SK-N-DZ (cell line): ENCODE measurements around the gene CSF2RB. TPM values are rescaled to one million over a fixed set of nuclear protein-coding genes. Genes with fewer than 3 reads are reported as not detected.

Experiments
- DNase-seq: peaks from one replicate; pipeline ENCODE4 v3.0.0-alpha.2; 2015; ENCODE audit warnings: low spot score
- polyA plus RNA-seq, 2 experiments: library from polyadenylated mRNA; depleted of rRNA; stranded (reverse); fragments of >200 nt; gene quantifications; 2 replicates each; pipeline ENCODE4 v1.2.3, GENCODE V29; 2014

The CSF2RB gene
- not detected in 2 replicates for polyA plus RNA-seq (2014; cell fraction: cytosol; rRNA removed)
- polyA plus RNA-seq (2014; cell fraction: nucleus; rRNA removed) = not detected in 2 replicates

DNA sequence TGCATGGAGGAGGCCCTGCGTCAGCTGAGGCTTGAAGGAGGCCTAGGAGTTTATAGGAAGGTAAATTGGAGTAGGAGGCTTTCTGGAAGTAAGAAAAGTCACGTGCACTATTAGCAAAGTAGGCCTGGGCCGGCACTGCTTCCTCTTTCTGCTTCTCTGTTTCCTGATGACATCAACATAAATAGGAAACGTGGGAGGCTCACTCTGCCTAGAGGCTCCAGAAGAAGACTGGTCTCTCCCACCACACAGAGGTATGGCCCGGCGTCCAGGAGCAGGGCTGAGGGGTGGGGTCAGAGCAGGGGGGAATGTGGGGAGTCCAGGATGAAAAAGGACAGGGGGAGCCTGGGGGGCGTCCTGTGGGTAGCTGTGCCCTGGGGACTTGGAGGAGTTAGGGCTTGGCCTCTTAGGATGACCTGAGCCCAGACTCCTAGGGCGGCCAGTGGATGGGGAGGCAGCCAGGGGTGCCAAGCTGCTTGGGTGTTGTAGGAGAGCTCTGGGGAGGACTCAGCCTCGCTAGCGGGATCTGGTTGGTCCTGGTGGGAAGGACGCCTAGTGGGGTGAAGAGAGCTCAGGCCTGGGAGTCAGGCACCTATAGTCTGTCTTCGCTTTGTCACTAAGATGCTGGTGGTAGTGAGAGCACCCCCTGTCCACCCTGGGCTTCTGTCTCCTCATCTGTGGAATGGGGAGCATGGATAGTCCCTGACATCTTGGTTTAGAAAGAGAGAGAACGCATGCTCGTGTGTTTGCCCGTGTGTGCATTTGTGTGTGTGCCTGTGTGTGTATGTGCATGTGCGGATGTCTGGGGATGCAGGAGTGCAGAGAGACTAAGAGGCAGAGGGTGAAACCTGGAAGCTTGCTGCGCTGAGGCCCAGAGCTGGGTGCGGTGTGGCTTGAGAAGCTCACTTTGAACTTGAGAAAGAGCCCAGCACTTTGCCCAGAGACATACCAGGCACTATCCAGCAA, at the start of gene CSF2RB:
CSF2RB (plus strand) TSS at position 202 of the 963 bp plus-strand sequence. CDS start 8,580 bp downstream, outside the sequence.
- DNase-seq = no peak

DNA sequence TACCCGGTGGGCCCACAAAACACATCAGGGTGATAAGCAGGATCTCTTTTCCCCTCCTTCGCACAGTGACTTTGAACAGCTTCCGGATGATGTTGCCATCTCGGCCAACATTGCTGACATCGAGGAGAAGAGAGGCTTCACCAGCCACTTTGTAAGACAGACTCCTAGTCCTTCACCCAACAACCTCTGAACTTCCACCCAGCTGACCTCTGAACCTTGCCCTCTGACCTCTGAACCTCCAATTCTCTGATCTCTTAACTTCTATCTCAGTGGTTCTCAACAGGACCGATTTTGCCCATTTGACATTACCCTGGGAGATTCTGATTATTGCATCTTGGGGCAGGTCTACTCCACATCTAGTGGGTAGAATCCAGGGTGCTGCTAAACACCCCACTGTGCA, 49.4 kb upstream of the CSF2RB start:
- DNase-seq = no peak

DNA sequence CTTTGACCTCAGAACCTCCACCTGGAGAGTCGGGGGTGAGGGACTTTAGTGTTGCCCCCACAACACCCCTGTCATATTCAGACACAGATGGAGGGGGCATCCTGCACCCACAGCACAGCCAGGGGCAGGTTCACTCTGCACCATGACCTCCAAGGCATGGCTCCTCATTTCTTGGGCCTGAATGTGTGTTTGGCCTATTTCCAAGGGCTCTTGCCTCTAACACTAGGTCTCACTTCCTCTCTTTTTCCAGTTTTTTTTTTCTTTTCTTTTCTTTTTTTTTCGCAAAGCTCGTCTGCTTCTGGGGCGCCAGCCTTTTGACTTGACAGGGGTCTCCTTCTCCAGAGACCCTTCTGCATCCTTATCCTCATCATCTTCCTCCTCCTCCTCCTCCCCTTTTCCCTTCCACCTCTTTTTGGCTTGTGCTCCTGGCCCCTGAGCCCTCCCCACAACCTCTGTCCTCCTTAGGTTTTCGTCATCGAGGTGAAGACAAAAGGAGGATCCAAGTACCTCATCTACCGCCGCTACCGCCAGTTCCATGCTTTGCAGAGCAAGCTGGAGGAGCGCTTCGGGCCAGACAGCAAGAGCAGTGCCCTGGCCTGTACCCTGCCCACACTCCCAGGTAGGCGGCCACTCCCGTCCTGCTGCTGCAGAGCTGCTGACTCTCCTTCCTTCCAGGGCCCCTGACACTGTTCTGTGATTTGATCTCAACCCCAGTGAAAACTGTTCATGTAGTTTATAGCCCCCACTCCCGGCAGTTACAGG, 48.8 kb upstream of the CSF2RB start:
- DNase-seq = no peak

DNA sequence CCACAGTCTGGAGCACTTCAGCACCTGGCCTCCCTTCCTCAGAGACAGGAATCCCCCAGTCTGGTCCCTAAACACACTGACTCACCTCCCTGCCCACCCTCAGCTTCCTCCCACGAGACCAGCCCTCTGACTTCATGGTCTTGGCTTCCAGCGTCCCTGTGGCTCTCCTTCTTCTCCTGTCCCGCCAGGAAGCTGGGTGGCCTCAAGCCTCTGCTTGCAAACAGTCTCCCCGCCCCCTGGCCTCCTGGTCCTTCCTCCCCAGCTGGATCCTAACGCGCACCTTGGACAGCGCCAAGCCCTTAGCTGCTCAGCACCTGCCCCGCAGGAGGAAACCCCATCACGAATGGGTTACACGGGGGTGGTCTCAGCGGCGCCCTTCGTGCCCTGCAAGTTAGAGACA, 48.1 kb upstream of the CSF2RB start:
- DNase-seq = no peak

DNA sequence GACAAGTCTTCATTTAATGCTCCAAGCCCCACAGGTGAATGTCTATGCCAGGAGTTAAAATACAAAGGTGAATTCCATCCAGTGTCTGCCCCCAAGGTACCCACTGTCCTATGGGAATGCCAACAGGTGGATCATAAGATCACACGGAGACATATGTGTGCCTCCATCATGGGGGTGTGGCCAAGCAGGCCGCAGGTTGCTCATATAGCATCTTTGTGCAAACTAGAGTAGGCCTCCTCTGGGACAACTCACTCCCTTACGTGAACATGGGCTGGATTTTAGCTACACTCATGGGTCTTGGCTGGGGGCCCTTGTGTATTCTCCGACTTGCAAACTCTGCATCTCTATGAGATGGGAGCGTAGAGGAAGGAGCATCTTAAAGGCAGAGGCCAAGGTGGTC, 45.7 kb upstream of the CSF2RB start:
- no peak for DNase-seq

DNA sequence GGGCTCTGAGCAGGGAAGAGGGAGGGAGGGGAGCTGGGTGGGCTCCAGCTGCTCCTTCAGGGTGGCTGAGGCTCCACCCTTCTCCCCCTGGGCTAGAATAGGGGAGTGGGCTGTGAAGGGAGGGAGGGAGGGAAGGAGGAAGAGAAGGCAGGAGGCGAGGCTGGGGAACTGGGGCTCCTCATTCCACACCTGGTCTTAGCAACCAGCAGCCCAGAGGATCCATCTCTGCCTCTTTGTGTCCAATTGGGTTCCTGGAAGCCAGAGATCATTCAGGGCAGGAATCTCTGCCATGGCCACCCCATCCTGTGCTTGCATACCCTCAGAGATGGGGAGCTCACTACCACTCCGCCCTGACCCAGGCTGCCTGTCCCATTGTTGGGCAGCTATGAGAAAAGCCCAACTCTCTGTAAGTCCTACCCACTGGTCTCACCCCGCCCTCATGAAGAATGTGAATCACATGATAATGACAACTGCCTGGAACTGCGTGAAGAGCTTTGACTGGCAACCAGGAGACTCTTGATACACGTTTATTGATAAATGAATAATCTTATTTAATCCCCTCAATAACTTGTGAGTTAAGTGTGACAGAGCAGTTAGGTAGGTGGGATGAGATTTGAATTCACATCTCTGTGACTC, 44.8 kb upstream of the CSF2RB start:
- no peak for DNase-seq

DNA sequence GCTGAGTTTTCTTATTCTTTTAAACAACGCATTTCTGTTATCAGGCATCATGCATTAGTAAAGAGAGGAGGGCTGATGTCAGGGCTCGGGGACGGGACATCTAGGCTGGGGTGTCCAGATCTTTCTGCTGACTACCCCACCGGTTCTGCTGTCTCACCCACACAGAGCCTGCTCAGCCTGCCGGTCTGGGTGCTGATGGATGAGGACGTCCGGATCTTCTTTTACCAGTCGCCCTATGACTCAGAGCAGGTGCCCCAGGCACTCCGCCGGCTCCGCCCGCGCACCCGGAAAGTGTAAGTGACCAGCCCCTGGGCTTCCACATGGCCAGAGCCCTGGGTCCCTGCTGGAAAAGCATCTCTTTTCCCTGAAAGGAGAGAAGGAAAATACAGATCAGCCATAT, 43.2 kb upstream of the CSF2RB start:
- no peak for DNase-seq

DNA sequence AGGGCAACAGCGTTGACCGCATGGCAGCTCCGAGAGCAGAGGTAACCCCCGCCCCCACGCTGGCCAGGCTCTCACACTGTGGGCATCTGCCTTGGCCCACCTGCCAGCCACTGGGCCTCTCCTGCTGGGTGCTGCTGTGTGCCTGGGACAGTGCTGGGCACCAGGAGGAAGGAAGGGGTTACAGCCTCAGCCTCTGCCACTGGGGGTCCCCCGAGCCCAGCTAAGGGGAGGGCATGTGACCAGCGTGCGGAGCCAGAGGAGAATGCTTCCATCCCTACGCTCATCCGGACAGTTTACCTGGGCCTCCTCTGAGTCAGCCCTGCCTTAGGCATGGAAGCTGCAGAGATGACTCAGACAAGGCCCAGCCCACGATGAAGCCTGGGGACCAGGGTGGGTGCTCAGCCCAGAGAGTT, 41.8 kb upstream of the CSF2RB start:
- no peak for DNase-seq

DNA sequence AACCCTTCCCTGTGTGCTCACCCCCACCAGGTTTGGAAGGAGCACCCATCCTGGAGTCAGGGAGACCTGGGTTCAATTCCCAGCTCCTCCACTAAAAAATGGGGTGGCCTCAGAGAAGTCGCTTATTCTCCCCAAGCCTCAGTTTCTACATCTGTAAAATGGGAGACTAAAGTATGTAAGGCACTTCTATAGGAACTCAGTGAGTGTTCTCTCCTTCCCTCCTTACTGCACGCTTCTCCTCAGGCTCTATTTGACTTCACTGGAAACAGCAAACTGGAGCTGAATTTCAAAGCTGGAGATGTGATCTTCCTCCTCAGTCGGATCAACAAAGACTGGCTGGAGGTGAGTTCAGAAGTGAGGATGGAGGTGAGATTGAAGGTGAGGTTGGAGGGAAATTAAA, 41.3 kb upstream of the CSF2RB start:
- DNase-seq = no peak

DNA sequence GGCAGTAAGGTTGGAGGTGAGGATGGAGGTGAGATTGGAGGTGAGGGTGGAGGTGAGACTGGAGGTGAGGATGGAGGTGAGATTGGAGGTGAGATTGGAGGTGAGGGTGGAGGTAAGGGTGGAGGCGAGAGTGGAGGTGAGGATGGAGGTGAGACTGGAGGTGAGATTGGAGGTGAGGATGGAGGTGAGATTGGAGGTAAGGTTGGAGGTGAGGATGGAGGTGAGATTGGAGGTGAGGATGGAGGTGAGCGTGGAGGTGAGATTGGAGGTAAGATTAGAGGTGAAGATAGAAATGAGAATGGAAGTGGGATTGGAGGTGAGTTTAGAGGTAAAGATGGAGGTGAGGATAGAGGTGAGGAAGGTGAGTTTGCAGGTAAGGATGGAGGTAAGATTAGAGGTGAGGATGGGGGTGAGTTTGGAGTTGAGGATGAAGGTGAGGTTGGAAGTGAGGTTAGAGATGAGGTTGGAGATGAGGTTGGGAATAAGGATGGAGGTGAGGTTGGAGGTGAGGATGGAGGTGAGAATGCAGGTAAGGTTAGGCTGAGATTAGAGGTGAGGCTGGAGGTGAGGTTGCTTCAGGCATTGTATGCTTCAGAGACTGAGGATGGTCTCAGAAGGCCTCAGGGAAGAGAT, 40.4 kb upstream of the CSF2RB start:
- no peak for DNase-seq

DNA sequence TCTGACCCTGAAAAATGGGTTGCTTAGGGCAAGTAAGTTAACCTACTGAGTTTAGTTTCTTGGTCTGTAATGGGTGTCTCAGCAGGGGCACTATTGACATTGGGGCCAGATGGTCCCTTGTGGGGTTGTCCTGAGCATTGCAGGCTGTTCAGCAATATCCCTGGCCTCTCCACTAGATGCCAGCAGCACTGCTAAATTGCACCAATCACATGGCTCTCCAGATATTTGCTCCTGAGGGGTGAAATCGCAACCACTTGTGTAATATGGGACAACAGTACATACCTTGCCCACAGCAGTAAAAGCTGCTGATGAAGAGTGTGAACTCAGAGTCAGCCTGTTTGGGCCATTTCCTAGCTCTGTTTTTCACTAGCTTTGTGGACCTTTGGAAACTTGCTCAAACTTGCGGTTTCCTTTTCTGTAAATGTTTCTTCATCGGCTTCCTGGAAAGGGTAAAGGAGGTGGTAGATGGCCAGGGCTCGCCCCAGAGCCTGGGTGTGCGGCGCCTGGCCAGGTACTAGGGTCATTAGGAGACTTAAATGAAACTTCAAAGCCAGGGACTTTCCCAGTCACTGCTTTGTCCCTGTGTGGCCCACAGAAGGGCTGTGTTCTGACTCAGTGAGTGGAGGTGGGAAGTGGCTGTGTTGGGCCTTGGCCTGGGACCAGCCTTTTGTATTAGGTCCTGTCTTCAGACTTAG, 39.7 kb upstream of the CSF2RB start:
- no peak for DNase-seq

DNA sequence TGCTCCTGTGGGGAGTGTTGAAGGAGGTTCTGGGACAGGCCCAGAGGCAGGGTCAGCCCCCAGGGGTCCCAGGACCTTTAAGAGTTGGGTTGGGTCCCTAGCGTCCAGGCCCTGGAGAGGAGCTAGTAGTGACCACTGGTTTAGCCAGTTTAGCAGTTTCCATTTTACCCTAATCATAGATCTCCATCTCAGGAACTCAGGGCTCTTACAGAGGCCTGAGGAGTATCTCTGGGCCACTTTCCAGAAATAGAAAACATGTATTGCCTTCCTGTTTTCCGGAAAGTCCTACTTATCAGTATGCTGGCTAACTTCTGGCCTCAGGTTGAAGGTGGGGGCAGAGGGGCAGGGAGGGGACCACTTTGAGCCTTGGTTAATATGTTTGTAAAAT, 39.1 kb upstream of the CSF2RB start:
- DNase-seq = no peak

DNA sequence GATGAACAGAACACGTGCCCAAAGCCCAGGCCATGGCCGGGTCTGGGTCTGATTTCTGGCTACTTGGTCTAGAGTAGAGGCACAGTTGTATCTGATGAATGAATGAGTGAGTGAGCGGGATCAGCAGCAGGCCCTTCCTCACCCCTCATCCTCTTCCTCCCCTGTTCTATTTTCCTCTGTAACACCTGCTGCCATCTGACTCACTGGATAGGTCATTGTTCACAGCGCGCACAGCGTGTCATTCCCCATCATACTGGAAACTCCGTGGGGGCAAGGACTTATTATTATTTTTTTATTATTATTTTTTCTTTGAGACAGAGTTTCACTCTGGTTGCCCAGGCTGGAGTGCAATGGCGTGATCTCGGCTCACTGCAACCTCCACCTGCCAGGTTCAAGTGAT, 38.7 kb upstream of the CSF2RB start:
- no peak for DNase-seq

DNA sequence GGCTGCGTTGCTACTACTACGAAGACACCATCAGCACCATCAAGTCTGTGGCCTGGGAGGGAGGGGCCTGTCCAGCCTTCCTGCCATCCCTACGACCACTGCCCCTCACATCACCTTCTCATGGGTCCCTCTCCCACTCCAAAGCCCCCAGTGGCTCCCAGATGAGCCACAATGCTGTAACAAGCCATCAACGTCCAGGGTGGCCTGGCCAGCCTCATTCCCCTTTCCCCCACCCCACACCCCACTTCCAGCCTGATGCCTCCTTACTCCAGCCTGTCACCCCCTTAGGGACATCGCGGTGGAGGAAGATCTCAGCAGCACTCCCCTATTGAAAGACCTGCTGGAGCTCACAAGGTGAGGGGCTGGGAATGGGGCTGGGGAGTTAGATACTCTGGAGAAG, 37.7 kb upstream of the CSF2RB start:
- no peak for DNase-seq

DNA sequence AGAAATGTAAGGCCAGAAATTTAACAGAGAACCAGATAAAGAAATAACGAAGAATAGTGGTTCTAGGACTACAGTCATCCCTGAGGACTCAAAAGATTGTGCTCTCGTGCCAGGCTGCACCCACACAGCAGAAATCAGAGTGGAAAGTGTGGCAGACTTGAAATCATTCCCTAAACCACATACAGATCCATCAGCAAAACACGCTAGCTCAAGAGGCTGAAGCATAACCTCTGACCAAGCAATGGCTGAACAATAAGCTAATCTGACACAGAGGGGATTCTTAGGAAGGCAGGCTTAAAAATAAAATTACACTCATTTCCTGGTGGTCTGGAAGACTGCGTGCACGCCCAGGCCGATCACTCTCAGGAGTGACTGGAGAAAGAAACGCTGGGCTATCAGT, 33.7 kb upstream of the CSF2RB start:
- DNase-seq = no peak

DNA sequence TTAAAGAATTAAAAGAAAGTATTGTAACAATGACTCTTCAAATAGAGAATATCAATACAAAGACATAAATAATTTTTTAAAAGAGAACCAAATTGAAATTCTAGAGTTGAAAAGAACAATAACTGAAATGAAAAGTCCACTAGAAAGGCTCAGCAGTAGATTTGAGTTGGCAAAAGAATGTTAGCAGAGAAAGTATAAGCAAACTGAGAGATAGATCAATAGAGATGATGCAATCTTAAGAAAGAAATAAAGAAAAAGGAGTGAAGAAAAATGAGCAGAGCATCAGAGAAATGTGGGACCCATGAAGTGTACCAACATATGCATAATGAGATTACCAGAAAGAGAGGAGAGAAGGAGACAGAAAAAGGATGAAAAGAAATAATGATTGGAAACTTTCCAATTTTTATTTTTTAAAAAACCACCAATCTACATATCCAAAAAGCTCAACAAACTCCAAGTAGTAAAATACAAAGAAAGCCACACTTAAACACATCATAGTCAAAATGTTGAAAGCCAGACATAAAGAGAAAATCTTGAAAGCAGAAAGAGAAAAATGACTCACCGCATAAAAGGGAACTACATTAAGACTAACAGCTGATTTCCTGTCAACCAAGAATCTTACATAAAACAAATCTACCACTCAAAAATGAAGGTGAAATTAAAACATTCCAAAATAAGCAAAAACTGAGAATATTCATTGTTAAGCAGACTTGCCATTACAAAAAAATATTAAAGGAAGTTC, 31.8 kb upstream of the CSF2RB start:
- no peak for DNase-seq

DNA sequence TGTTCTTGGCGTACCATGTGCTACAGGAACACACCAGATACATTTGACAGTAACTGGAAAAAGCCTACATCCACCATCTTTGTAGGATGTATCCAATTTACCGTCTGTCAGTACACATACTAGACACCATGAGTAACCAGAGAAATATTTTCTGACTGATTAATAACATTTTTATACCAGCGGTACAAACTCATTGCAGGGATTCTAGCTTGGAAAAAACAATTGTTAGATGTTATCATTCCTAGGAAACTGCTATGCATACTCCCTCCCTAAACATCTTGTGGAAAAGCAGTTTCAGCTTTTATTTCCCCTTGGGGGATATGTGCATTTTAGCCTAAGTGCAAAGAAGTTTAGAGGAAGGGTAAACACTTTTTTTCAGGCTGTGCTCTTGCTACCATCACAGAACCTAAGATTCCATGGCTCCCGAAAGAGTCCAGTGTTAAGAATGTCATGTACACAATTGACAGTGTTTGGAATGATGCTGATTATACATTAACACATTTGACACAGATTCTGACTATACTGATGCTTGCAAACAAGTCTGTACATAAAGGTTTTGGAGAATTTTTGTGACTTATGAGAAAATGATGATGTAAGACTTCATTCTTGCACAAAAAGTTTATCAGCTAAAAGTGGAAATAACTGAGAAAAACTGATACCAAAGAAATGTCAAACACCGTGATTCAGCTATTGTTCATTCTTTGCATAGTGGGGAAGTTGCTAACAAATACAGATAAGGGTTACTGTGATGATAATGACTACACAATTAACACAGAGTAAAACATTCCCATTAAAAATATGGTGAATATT, 28.9 kb upstream of the CSF2RB start:
- no peak for DNase-seq

DNA sequence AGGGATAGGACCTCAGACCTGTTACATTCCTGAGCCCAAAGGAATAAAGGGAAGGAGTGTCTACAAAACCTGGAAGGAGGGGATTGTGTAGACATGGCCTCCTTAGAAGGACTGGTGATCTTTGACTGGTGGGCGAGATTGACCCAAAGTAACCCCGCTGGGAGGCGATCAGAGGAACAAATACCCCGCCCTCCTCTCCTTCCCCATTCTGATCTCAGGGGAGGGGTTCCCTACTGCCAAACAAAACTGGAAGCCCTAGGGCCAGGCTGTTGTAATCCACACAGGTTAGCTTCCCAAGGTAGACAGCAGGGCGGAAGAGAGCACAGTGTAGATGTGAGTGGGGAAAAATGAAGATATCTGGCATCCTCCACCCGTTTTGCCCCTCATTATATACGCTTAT, 28.0 kb upstream of the CSF2RB start:
- DNase-seq = no peak

DNA sequence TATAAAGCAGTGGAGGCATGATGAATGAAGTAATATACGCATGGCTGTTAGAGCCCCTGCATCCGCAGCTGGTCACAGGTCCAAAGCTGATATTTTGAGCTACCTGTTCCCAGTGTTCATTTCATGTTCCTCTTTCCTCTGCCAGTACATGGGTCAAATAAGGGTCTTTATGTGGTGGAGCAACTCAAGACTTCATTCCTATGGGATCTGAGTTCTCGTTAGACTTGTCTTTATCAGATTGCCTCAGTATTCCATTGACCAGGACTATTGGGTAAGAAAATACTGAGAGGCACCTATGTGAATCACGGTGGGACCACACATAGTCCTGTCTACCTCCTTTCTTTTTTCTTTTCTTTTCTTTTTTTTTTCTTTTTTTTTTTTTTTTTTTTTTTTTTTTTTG, 27.4 kb upstream of the CSF2RB start:
- no peak for DNase-seq
